GM23248 (cell line): Measurements from ENCODE around the gene RNF150.

Experiments
- EZH2 ChIP-seq: fragments of 200-600 bp; sonication (generic); IDR thresholded peaks from 2 replicates; pipeline ENCODE4 v1.6.1; 2018; ENCODE audit warnings: antibody characterized with exemption, mild to moderate bottlenecking; ENCODE audit not compliant: insufficient read depth, poor library complexity, severe bottlenecking
- EZH2phosphoT487 ChIP-seq: fragments of 200-600 bp; sonication (generic); IDR thresholded peaks from 2 replicates; pipeline ENCODE4 v1.6.1; 2018; ENCODE audit warnings: antibody characterized with exemption, moderate library complexity, mild to moderate bottlenecking, low read depth; ENCODE audit not compliant: insufficient read depth

DNA sequence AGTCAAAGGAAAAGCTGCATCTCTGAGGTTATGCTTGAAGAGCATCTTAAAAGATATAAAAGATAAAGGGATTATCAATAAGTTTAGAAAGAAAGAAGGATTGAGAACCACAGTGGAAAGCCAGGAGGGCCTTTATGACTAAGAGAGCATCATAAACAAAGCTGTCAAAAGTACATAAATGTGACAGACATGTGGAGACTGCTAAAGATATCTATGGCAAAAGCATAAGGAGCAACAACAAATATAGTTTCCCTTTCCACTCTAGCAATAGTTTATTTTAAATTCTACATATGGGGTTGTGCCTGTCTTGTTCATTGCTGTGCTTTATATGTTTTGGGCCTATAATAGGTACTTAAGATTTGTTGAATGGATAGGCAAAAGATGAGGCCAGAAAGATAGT, 97.3 kb downstream of the RNF150 start:
- TF ChIP-seq EZH2: no peak
- no peak for TF ChIP-seq EZH2phosphoT487
